HG02943 (cell line): ENCODE results near the gene C12orf75.
"Not testable (repeated sequence)": the region's sequence is repeated elsewhere in the genome, so short reads cannot be mapped to it uniquely, and the experiment has no call there.

Experiments used
- ATAC-seq: cut with Tn5 transposase; IDR thresholded peaks from one replicate; pipeline ENCODE4 v1.9.1; 2021; ENCODE audit warnings: mild to moderate bottlenecking, low read depth, moderate library complexity; ENCODE audit not compliant: unreplicated experiment

C12orf75 gene

GRCh38 chr12:105309384-105309783, 21.1 kb upstream of the C12orf75 start:
- ATAC-seq = not testable (repeated sequence)

DNA sequence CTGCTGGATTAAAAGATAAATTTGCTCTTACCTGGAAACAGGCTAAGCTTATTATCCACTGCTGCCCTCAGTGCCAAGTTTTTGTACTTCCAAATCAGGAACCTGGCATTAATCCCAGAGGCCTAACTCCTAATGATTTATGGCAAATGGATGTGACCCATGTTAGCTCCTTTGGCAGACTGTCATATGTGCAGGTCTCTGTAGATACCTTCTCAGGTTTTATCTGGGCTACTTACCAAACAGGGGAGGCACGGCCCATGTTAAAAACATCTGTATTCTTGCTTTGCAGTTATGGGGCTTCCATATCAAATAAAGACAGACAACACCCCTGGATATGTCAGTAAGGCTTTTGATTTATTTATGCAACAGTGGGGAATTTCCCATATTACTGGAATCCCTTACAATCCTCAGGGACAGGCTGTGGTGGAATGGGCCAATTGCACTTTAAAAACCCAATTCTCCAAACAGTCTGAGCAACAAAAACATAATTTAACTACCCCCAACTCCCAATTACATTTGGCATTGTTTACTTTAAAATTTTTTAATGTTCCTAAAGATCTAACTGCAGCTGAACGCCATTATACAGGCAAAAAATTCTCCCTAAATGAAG, 19.9 kb upstream of the C12orf75 start:
- not testable (repeated sequence) for ATAC-seq

GRCh38 chr12:105311936-105312335, 18.6 kb upstream of the C12orf75 start:
- not testable (repeated sequence) for ATAC-seq

DNA sequence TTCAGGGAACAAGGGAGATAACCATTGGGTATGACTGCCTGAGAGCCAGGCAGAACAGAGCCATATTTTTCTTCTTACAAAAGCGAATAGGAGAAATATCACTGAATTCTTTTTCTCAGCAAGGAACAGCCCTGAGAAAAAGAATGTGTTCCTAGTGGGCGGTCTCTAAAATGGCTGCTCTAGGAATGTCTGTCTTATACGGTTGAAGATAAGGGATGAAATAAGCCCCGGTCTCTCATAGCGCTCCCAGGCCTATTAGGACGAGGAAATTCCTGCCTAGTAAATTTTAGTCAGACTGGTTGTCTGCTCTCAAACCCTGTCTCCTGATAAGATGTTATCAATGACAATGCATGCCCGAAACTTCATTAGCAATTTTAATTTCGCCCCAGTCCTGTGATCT, 16.7 kb upstream of the C12orf75 start:
- ATAC-seq = not testable (repeated sequence)

GRCh38 chr12:105315130-105315529, 15.4 kb upstream of the C12orf75 start:
- ATAC-seq = no peak

DNA sequence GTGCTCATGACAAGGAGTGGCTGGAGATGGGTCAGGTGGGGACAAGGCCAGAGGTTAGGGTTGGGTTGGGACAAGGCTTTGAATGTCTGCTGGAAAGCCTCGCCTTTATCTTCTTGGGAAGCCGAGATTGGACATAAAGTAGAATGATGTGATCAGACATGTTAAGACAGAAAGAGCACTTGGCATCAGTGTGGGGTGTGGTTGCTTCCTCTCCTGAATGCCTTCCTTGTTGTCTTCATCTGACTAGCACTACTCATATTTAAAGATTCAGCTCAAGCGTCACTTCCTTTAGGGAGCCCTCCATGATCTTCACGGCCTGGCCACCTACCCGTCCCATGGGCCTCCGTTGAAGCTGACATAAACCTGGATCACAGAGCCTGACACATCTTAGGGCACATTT, 14.8 kb upstream of the C12orf75 start:
- ATAC-seq = no peak

GRCh38 chr12:105316931-105317852, 13.3 kb upstream of the C12orf75 start:
- ATAC-seq = no peak

DNA sequence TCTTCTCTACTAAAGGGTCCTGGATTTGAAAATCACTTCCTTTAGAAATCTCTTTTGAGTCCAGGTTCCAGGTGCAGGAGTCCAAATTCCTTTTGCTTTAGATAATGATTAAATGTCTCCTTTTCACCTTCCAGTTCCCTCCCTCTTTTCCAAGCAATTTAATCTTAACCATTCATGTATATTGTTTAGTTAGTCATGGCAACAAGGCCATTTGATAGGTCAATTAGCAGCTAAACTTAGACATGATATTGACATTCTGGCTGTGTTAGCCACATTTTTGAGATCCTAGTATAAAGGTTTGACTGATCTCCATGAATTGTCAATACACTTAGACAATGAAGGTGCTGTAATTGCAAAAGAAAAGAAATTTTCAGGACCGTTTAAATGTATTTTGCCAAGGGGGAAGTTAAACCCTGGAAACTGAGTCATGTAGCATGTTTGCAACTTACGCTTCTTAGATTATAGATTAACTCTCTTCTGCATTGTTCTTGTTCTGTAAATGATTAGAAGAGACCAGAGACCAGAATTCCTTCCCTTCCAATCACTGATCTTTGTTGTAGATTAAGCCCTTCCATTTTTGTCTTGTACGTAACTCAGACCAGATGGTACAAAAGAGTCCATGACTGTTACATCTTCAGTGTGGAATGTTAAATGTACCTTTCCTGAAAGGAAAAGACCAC, 12.4 kb upstream of the C12orf75 start:
- no peak for ATAC-seq

GRCh38 chr12:105318651-105319483, 11.6 kb upstream of the C12orf75 start:
- no peak for ATAC-seq

GRCh38 chr12:105319691-105320209, 10.7 kb upstream of the C12orf75 start:
- ATAC-seq = no peak

DNA sequence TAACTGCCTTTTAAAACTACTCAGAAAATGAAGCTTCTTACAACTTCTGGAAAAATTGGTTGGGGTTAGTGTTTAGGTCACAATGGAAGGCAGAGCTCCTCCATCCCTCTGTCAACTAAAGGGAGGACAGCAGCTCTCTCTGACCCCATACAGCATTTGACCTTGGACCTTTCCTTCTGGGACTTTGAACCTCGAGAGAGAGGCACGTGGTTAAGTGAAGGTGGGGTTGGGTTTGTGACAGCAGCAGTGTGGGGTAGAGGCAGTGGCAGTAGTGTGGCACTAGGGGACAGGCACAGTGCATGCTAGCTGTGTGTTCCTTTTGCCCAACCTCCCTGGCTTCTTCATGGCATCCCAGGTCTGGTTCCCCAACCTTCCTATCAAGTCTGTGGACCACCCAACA, 9.4 kb upstream of the C12orf75 start:
- ATAC-seq = no peak

GRCh38 chr12:105322070-105322469, 8.4 kb upstream of the C12orf75 start:
- no peak for ATAC-seq

DNA sequence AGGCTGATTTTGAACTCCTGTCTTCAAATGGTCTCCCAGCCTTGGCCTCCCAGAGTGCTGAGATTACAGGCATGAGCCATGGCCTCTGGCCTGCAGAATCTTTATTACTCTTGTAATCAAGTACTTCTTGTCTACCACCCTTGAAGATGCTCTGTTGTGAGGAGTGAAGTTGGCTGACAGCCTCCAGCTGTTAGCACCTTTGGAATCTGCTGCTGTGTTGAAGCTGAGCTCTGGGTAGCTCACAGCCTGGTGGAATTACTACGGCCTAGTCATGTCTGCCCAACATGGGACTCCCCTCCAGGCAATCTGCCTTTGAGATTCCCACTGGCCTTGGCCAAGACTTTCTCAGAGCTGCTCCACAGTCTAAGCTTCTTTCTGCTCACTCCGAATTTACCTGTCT, 5.8 kb upstream of the C12orf75 start:
- no peak for ATAC-seq

DNA sequence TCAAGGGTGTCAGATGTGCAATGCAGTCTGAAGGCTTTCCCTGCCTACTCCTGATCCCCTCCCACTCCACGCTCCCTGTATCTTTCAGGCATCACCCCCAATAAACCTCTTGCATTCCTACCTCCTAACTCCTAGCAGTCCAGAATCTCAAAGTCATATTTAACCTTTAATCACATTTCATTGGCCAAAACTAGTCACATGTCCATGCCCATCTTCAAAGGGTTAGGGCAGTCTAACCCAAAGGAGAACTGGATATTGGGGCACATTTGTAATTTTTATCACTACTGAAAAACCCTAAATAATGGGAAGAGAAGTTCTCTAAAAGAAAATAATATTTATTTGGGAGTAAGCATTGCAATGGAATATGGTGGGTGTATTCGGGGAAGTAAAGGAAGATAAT, 5.4 kb upstream of the C12orf75 start:
- no peak for ATAC-seq

DNA sequence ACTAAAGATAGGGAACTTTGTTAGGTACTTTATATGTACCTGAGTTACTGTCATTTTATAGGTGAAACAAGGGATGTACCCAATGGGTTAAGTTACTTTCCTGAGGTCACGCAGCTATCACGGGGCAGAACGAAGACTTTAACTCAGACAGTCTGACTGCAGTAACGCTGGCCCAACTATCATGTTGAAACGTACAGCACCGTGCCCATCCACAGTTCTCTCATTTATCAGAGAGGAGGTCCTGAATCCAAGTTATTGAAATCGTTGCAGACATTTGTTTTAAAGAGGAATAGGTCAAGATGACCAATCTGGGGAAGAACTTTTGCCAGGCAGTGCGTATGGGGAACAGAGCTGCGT, 587 bp upstream of the C12orf75 start:
- ATAC-seq = peak; percentile 2

GRCh38 chr12:105330931-105331804, 677 bp downstream of the C12orf75 start:
- ATAC-seq = no peak

DNA sequence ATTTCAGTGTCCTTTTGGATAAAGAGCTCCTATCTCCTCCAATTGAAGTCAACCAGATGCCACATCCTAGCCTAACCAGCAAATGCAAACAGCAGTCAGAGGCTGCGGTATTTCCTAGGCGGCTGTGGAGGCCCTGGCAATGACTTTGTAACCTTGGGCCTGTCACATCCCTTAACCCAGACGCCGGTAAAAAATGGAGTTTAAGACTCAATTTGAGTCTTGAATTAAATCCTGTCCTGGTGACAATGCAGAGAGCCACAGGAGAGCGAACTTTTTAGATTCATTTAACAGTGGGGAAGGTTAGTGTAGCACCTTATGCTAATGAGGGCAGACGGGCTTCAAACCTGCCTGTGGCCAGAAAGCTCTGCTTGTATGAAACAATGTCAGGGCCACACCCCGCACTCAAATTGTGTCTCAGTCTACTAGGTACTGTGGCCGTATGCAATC, 1.3 kb downstream of the C12orf75 start:
- no peak for ATAC-seq

DNA sequence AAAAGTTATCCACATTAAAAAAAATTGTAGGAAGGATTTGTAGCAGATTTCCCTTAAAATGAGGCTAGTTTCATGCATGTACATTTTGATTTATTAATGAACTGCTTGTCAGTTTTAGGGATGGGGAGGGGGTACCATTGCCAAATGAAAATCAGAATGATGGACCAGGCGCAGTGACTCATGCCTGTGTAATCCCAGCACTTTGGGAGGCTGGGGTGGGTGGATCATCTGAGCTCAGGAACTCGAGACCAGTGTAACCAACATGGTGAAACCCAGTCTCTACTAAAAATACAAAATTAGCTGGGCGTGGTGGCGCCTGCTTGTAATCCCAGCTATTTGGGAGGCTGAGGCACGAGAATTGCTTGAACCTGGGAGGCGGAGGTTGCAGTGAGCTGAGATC, 1.8 kb downstream of the C12orf75 start:
- ATAC-seq = not testable (repeated sequence)

- ATAC-seq = no peak
These were observed 2.4 kb downstream of the C12orf75 start for GRCh38 chr12:105332925-105333324.
